Measurements from ENCODE around the gene DPH1.

The DPH1 gene

DNA sequence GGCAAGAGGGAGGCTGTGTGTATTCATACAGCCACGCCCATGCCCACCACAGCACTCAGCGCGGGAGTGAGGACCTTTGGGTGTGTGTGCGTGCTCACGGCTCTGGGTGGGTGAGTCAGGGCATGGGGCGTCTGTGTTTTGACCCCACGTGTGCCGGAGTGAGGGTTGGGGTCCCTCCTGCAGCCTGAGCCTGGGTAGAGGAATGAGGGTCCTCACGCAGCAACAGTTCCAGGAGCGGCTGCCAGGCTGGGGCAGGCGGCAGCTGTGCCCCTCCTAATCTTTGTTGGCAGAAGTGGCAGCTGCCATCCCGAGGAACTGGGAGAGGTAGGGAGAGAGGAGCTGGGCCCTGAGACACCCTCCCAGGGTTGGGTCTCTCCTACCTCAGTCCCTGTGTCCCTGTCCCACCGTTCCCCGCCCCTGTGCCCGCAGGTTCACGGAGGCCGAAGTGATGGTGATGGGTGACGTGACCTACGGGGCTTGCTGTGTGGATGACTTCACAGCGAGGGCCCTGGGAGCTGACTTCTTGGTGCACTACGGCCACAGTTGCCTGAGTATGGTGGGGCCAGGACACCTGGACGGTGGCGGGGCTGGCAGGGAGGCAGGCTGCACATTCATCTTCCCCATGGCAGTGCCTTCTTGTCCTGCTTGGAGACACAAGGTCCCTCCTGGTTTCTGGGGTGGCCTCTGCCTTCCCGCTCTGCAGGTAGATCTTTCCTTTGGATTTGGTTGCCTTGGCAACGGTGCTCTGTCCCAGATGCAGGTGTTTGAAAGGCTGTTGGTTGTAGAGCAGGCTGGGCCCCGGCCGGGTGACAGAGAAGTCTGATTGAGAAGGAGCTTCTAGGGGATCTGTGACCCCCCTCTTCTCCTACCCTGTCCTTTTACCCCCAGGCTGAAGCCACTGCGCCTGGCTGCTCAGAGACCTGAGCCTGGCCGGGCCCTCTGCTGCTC, 5.9 kb downstream of the DPH1 start:
- H3K4me2 ChIP-seq (ENCODE audit: low read length): no peak overlapping the region

DNA sequence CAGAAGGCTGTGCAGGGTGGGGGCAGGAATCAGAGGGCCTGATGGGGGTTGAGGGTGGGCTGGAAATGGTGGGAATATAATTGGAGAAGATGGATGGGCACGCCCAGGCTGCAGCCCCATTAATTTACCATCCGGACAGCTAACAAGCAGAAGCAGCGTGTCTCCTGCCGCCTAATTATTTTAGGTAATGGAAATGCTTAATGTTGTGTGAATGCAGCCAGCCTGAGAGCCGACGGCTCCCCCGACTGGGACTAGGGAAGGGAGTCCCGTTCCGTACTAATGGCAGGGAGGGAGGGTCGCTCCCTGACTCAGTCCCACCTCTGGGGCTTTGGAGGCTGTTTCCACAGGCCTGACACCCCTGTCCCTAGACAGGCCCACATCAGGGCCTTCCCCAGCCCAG, 7.2 kb downstream of the DPH1 start:
- no peak for TF ChIP-seq EZH2phosphoT487 (IDR thresholded peaks at IDR 0.05; ENCODE audit: low read depth)
- TF ChIP-seq, protein P1, sequence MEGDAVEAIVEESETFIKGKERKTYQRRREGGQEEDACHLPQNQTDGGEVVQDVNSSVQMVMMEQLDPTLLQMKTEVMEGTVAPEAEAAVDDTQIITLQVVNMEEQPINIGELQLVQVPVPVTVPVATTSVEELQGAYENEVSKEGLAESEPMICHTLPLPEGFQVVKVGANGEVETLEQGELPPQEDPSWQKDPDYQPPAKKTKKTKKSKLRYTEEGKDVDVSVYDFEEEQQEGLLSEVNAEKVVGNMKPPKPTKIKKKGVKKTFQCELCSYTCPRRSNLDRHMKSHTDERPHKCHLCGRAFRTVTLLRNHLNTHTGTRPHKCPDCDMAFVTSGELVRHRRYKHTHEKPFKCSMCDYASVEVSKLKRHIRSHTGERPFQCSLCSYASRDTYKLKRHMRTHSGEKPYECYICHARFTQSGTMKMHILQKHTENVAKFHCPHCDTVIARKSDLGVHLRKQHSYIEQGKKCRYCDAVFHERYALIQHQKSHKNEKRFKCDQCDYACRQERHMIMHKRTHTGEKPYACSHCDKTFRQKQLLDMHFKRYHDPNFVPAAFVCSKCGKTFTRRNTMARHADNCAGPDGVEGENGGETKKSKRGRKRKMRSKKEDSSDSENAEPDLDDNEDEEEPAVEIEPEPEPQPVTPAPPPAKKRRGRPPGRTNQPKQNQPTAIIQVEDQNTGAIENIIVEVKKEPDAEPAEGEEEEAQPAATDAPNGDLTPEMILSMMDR (IDR thresholded peaks at IDR 0.05; ENCODE audit: low read depth, low read length): no peak
- no peak overlapping the region for H2AFZ ChIP-seq (ENCODE audit: low read depth, low read length)
- H4K20me1 ChIP-seq (ENCODE audit: insufficient read depth, low read length): no peaks in the 10 kb centered on the region
- H3K4me1 ChIP-seq (ENCODE audit: low read length): peaks cover 20% of the 10 kb centered on the region
- H3K27me3 ChIP-seq (ENCODE audit: low read depth, low read length): no peaks in the 10 kb centered on the region
- peaks cover 3% of the 10 kb centered on the region for H3K79me2 ChIP-seq (ENCODE audit: low read length)
- H3K36me3 ChIP-seq (replicated peaks; ENCODE audit: low read depth, low read length): peaks cover 9% of the 10 kb centered on the region
- no peak overlapping the region for H3K9ac ChIP-seq (ENCODE audit: low read length)
- no peaks in the 10 kb centered on the region for H3K9me3 ChIP-seq (ENCODE audit: insufficient read depth, low read length)
- no peak overlapping the region for H3K4me3 ChIP-seq (ENCODE audit: low read length)
- H3K4me2 ChIP-seq (ENCODE audit: low read length): no peak overlapping the region
- no peak overlapping the region for H3K27ac ChIP-seq (ENCODE audit: low read length)

More for the DNA sequence above, 5.9 kb downstream of the DPH1 start:
- no peaks in the 10 kb centered on the region for H3K9me3 ChIP-seq (ENCODE audit: insufficient read depth, low read length)
- no peak for TF ChIP-seq EZH2phosphoT487 (IDR thresholded peaks at IDR 0.05; ENCODE audit: low read depth)
- TF ChIP-seq, protein P1 (IDR thresholded peaks at IDR 0.05; ENCODE audit: low read depth, low read length): no peak
- no peak overlapping the region for H3K9ac ChIP-seq (ENCODE audit: low read length)
- H3K36me3 ChIP-seq (replicated peaks; ENCODE audit: low read depth, low read length): peaks cover 4% of the 10 kb centered on the region
- H4K20me1 ChIP-seq (ENCODE audit: insufficient read depth, low read length): no peaks in the 10 kb centered on the region
- H3K27me3 ChIP-seq (ENCODE audit: low read depth, low read length): no peaks in the 10 kb centered on the region
- H3K4me3 ChIP-seq (ENCODE audit: low read length): no peak overlapping the region
- H3K79me2 ChIP-seq (ENCODE audit: low read length): peaks cover 14% of the 10 kb centered on the region
- no peak overlapping the region for H2AFZ ChIP-seq (ENCODE audit: low read depth, low read length)
- H3K4me1 ChIP-seq (ENCODE audit: low read length): peaks cover 25% of the 10 kb centered on the region
- H3K27ac ChIP-seq (ENCODE audit: low read length): no peak overlapping the region

DNA sequence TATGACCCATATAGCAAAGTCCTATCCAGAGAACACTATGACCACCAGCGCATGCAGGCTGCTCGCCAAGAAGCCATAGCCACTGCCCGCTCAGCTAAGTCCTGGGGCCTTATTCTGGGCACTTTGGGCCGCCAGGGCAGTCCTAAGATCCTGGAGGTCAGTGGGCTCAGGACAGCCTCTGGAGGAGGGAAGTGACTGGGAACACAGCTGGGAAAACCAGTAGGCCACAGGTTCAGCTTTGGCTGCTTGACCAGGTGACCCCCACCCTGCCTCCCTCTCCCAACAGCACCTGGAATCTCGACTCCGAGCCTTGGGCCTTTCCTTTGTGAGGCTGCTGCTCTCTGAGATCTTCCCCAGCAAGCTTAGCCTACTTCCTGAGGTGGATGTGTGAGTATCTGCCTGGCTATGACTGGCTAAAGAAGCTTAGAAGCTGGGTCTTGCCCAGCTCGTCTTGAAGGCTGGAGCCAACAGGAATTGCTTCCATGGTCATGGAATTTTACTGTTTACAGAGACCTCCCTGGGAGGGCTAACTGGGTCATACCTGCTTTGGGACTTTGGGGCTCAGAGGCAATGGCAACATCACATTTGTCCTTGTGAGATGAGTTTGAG, 10.4 kb downstream of the DPH1 start:
- no peak for TF ChIP-seq EZH2phosphoT487 (IDR thresholded peaks at IDR 0.05; ENCODE audit: low read depth)
- TF ChIP-seq, protein P1 (IDR thresholded peaks at IDR 0.05; ENCODE audit: low read depth, low read length): no peak
- H3K36me3 ChIP-seq (replicated peaks; ENCODE audit: low read depth, low read length): peaks cover 21% of the 10 kb centered on the region
- H3K9ac ChIP-seq (ENCODE audit: low read length): no peak overlapping the region

DNA sequence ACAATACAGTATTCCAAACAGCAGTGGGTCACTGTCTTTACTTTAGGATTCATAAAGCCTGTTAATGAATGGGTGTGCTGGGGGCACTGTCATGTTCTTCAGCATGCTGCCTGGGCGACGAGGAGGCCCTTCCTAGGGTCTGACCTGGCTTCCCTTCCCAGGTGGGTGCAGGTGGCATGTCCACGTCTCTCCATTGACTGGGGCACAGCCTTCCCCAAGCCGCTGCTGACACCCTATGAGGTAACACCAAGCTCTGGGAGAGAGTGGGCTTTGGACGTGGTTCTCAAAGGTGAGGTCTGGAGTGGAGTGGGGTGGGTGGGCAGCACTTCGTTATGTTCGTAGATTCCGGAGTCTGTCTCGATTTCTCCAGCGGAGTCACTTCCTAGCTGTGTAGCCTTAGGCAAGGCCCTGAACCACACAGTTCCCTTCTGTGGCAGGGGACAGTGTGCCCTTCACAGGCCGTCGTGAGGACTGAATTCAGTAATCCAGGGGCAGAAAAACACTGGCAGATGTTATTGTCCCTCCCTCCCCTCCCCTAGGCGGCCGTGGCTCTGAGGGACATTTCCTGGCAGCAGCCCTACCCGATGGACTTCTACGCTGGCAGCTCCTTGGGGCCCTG, 11.1 kb downstream of the DPH1 start:
- Histone ChIP-seq H3K4me1 (ENCODE audit: low read length) (peaks cover 12% of the 10 kb centered on the region), H3K9me3 (ENCODE audit: insufficient read depth, low read length) (no peaks in the 10 kb centered on the region), H3K79me2 (ENCODE audit: low read length) (peaks cover 13% of the 10 kb centered on the region), H3K27ac (ENCODE audit: low read length) (no peak overlapping the region), H2AFZ (ENCODE audit: low read depth, low read length) (no peak overlapping the region), H3K9ac (ENCODE audit: low read length) (no peak overlapping the region; the same call in 1 of the 2 replicates), H3K4me2 (ENCODE audit: low read length) (peak overlapping the region; percentile 83), H3K36me3 (replicated peaks; ENCODE audit: low read depth, low read length) (peaks cover 21% of the 10 kb centered on the region), H3K4me3 (ENCODE audit: low read length) (peak overlapping the region; percentile 84), H3K27me3 (ENCODE audit: low read depth, low read length) (no peaks in the 10 kb centered on the region), H4K20me1 (ENCODE audit: insufficient read depth, low read length) (no peaks in the 10 kb centered on the region)
- no peak for TF ChIP-seq EZH2phosphoT487 (IDR thresholded peaks at IDR 0.05; ENCODE audit: low read depth)
- TF ChIP-seq, protein P1 (IDR thresholded peaks at IDR 0.05; ENCODE audit: low read depth, low read length): no peak

More for the DNA sequence above, 10.4 kb downstream of the DPH1 start:
- no peak overlapping the region for H3K4me2 ChIP-seq (ENCODE audit: low read length)
- no peaks in the 10 kb centered on the region for H4K20me1 ChIP-seq (ENCODE audit: insufficient read depth, low read length)
- H3K4me3 ChIP-seq (ENCODE audit: low read length): no peak overlapping the region
- H3K4me1 ChIP-seq (ENCODE audit: low read length): peaks cover 12% of the 10 kb centered on the region
- no peak overlapping the region for H3K27ac ChIP-seq (ENCODE audit: low read length)
- H3K79me2 ChIP-seq (ENCODE audit: low read length): peaks cover 13% of the 10 kb centered on the region
- no peaks in the 10 kb centered on the region for H3K27me3 ChIP-seq (ENCODE audit: low read depth, low read length)
- no peaks in the 10 kb centered on the region for H3K9me3 ChIP-seq (ENCODE audit: insufficient read depth, low read length)
- no peak overlapping the region for H2AFZ ChIP-seq (ENCODE audit: low read depth, low read length)
